Gastroesophageal sphincter (tissue), 3 donors: ENCODE measurements around the gene CNIH1.

Experiments
- EP300 ChIP-seq: sonication (generic); formaldehyde crosslinking; IDR thresholded peaks from one replicate; pipeline ENCODE4 v1.6.1; 2017; ENCODE audit warnings: antibody characterized with exemption, mild to moderate bottlenecking
- POLR2A ChIP-seq, 2 donors: fragments of 450-650 bp; IDR thresholded peaks; one replicate each; pipeline ENCODE4 v1.6.1; 2017; ENCODE audit warnings: antibody characterized with exemption in 2 of 2, mild to moderate bottlenecking in 2 of 2, moderate library complexity in 1 of 2
- TF ChIP-seq, protein P1 (sequence below), 4 experiments: fragments of 200-600 bp in 2 of 4; fragments of 450-650 bp in 2 of 4; sonication (generic) in 1 of 4; IDR thresholded peaks; one replicate each; pipeline ENCODE4 v1.5.1; 2017 to 2019; ENCODE audit warnings: antibody characterized with exemption in 4 of 4, mild to moderate bottlenecking in 2 of 4, moderate library complexity in 2 of 4

DNA sequence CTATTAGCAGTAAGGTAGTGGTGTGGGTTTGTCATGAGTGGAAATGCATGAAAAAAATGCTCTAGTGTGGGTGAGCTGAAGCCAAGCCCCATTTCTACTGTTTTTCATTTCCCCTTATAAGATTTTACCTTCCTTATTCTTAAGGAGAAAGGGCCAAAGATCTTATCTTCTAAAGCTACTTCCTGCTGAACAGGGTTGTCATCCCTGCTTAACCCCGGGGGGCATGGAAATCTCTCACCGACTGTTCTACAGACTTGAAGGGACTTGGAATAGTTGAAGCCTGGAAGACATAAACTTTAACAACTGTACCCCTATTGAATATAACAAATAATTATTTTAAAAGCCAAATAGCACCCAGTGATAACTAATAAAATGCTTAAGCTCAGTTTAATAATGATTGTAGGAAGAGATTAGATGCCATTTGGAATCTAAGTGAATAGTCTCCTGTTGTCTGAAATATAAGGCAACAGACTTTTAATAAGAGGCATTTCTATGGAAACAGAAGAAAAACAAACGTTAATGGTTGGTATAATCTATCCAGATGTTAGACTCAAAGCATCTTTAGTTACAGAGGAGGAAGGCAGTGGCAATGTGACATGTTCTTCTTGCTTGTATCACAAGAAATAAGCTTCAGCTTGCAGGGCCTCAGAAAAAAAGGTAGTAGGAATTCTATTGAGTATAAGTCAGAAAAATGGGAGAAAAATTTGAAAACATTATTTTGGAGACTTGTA, 49.4 kb upstream of the CNIH1 start:
- TF ChIP-seq EP300 (no peak), POLR2A (IDR thresholded peaks at IDR 0.05) (no peak)
- TF ChIP-seq, protein P1, sequence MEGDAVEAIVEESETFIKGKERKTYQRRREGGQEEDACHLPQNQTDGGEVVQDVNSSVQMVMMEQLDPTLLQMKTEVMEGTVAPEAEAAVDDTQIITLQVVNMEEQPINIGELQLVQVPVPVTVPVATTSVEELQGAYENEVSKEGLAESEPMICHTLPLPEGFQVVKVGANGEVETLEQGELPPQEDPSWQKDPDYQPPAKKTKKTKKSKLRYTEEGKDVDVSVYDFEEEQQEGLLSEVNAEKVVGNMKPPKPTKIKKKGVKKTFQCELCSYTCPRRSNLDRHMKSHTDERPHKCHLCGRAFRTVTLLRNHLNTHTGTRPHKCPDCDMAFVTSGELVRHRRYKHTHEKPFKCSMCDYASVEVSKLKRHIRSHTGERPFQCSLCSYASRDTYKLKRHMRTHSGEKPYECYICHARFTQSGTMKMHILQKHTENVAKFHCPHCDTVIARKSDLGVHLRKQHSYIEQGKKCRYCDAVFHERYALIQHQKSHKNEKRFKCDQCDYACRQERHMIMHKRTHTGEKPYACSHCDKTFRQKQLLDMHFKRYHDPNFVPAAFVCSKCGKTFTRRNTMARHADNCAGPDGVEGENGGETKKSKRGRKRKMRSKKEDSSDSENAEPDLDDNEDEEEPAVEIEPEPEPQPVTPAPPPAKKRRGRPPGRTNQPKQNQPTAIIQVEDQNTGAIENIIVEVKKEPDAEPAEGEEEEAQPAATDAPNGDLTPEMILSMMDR (IDR thresholded peaks at IDR 0.05) = no peak
